GM12878 (cell line): ENCODE results near the gene SLC2A8. TPM values are rescaled to one million over a fixed set of nuclear protein-coding genes. Genes with fewer than 3 reads are reported as not detected.

Experiments used
- ATAC-seq: fragments of 200-7000 bp; cut with Tn5 transposase; 3 replicates; pipeline ENCODE4 v1.9.1; 2020; ENCODE audit warnings: mild to moderate bottlenecking, moderate library complexity
- BruUV-seq: library from RNA; stranded (reverse); fragments of 400-500 nt; replicated peaks from 2 replicates; lab custom pipeline; 2021; lab: Mats Ljungman, UMichigan
- CTCF ChIA-PET: fragments of 300-600 bp; sonication (Branson Sonifier 250); formaldehyde crosslinking; extraction: SDS; loops from one replicate; lab custom pipeline; 2021; ENCODE audit warnings: inconsistent platforms; lab: Yijun Ruan, JAX
- POLR2A ChIA-PET: fragments of 350-600 bp; formaldehyde crosslinking; extraction: SDS; loops from one replicate; lab custom pipeline; 2021; ENCODE audit warnings: inconsistent platforms; lab: Charles Lee
- RAD21 ChIA-PET: fragments of 300-600 bp; sonication (Branson Sonifier 250); formaldehyde crosslinking; loops from one replicate; lab custom pipeline; 2023; ENCODE audit warnings: antibody characterized with exemption; ENCODE audit not compliant: unreplicated experiment; lab: Charles Lee
- SMC1A ChIA-PET: fragments of 300-600 bp; sonication (Branson Sonifier 250); formaldehyde crosslinking; loops from one replicate; lab custom pipeline; 2023; ENCODE audit not compliant: unreplicated experiment, uncharacterized antibody; lab: Charles Lee
- DNase-seq: peaks from one replicate; pipeline ENCODE4 v3.0.0-alpha.2; 2011; ENCODE audit warnings: low read depth, low spot score
- FAIRE-seq: peaks from 3 replicates; lab custom pipeline; 2011; peaks lifted over from hg19 to GRCh38; lab: Jason Lieb, UNC
- H2AFZ ChIP-seq: 2 replicates; pipeline ENCODE4 v1.6.0; 2011; ENCODE audit warnings: low read depth, low read length, control low read depth; ENCODE audit not compliant: control insufficient read depth
- H3K27ac ChIP-seq: 2 replicates; pipeline ENCODE4 v1.5.1; 2011; ENCODE audit warnings: control low read depth; ENCODE audit not compliant: control insufficient read depth, insufficient read depth
- H3K27me3 ChIP-seq, 2 experiments: replicated peaks in 1 of 2; 2 replicates each; pipeline versions ENCODE4 v1.6.0 to v1.6.1; 2011; ENCODE audit warnings: low read length in 1 of 2; ENCODE audit not compliant: control insufficient read depth in 2 of 2, insufficient read depth in 2 of 2
- H3K36me3 ChIP-seq, 2 experiments: 2 replicates each; pipeline ENCODE4 v1.5.1; 2011; ENCODE audit warnings: low read length in 1 of 2; ENCODE audit not compliant: control insufficient read depth in 2 of 2, insufficient read depth in 2 of 2
- H3K4me1 ChIP-seq: 2 replicates; pipeline ENCODE4 v1.6.1; 2011; ENCODE audit warnings: mild to moderate bottlenecking, low read length, moderate library complexity, mixed read lengths; ENCODE audit not compliant: control insufficient read depth, insufficient read depth
- H3K4me2 ChIP-seq: 2 replicates; pipeline ENCODE4 v1.6.0; 2011; ENCODE audit warnings: control low read depth; ENCODE audit not compliant: control insufficient read depth, insufficient read depth
- H3K4me3 ChIP-seq: fragments of 200-600 bp; sonication (generic); 2 replicates; pipeline ENCODE4 v1.5.1; 2016
- H3K79me2 ChIP-seq: 2 replicates; pipeline ENCODE4 v1.6.0; 2011; ENCODE audit warnings: low read length; ENCODE audit not compliant: control insufficient read depth, insufficient read depth
- H3K9ac ChIP-seq: 2 replicates; pipeline ENCODE4 v1.8.0; 2011; ENCODE audit warnings: low read length, control low read depth, mixed read lengths; ENCODE audit not compliant: control insufficient read depth, insufficient read depth
- H3K9me3 ChIP-seq: replicated peaks from 3 replicates; pipeline ENCODE4 v1.5.1; 2011; ENCODE audit warnings: mild to moderate bottlenecking, low read length; ENCODE audit not compliant: control insufficient read depth, insufficient read depth
- H4K20me1 ChIP-seq: 2 replicates; pipeline ENCODE4 v1.6.0; 2011; ENCODE audit not compliant: control insufficient read depth, insufficient read depth
- CEBPB ChIP-seq, 2 experiments: fragments of 150-350 bp in 1 of 2; IDR thresholded peaks; 2 replicates each; pipeline ENCODE4 v1.6.1; 2012 to 2014; ENCODE audit warnings: low read depth in 2 of 2, low read length in 2 of 2, borderline replicate concordance in 1 of 2, inconsistent platforms in 1 of 2
- HCFC1 ChIP-seq: fragments of 150-350 bp; IDR thresholded peaks from 2 replicates; pipeline ENCODE4 v1.6.1; 2014; ENCODE audit warnings: low read length
- MEF2A ChIP-seq: IDR thresholded peaks from 2 replicates; pipeline ENCODE4 v1.6.1; 2011; ENCODE audit warnings: low read depth, mild to moderate bottlenecking, low read length, moderate library complexity; ENCODE audit not compliant: insufficient read depth
- MTA2 ChIP-seq: fragments of 450-650 bp; IDR thresholded peaks from 2 replicates; pipeline ENCODE4 v1.6.1; 2016; ENCODE audit warnings: low read depth, mild to moderate bottlenecking, moderate library complexity
- RBBP5 ChIP-seq: fragments of 200-600 bp; sonication (generic); conservative IDR thresholded peaks from 2 replicates; pipeline ENCODE4 v1.6.1; 2016
- RELA ChIP-seq: fragments of 450-650 bp; IDR thresholded peaks from 2 replicates; pipeline ENCODE4 v1.8.0; 2014; ENCODE audit warnings: borderline replicate concordance; ENCODE audit not compliant: partially characterized antibody
- SIN3A ChIP-seq: IDR thresholded peaks from 2 replicates; pipeline ENCODE4 v1.6.1; 2012; ENCODE audit warnings: low read depth, low read length, improper control_type of control experiment
- whole genome bisulfite sequencing: methylation state at CpG from one replicate; pipeline ENCODE4 v1.1.6; 2016; ENCODE audit warnings: low lambda C conversion rate; ENCODE audit not compliant: insufficient replicate concordance, insufficient coverage; ENCODE audit errors: missing lambda C conversion rate; 5-methylcytosine and 5-hydroxymethylcytosine counted together
- in situ Hi-C: fragments of 300-500 bp; cut with MboI; formaldehyde crosslinking; loops from 9 replicates; pipeline ENCODE4 v1.14.3; 2018; ENCODE audit warnings: mixed read lengths
- intact Hi-C: fragments of 100-400 bp; cut with micrococcal nuclease; formaldehyde crosslinking; loops from one replicate; pipeline ENCODE4 v1.14.2; 2022; ENCODE audit not compliant: unreplicated experiment
- polyA plus RNA-seq, 11 experiments: library from polyadenylated mRNA; depleted of rRNA in 4 of 11; unstranded in 6 of 11; stranded (reverse) in 5 of 11; fragments of >200 nt; fragmentation: Nextera tagmentation in 4 of 11; fragmentation: Illumina TruSeq in 1 of 11; extraction: Ambion mirVana in 4 of 11; extraction: Trizol in 1 of 11; gene quantifications; 1 replicate in 1 of 11; 2 replicates in 10 of 11; pipeline versions ENCODE4 v1.2.1 to v1.2.3, GENCODE V29; 2011 to 2016; ENCODE audit warnings: inconsistent platforms in 2 of 11, missing spikeins in 2 of 11, low read depth in 1 of 11
- total RNA-seq, 4 experiments: library from RNA; depleted of rRNA in 3 of 4; stranded (reverse); fragments of >200 nt in 3 of 4; fragmentation: Illumina TruSeq in 1 of 4; extraction: Trizol in 1 of 4; gene quantifications; 2 replicates each; pipeline versions ENCODE4 v1.2.1 to v1.2.3, GENCODE V29; 2013 to 2021
- TF ChIP-seq, protein P1 (sequence below): fragments of 450-650 bp; IDR thresholded peaks from 2 replicates; pipeline ENCODE4 v1.6.1; 2018; ENCODE audit warnings: borderline replicate concordance, mild to moderate bottlenecking; ENCODE audit not compliant: partially characterized antibody
- TF ChIP-seq, protein P2 (sequence below): IDR thresholded peaks from 2 replicates; pipeline ENCODE4 v1.6.1; 2011; ENCODE audit warnings: borderline replicate concordance, low read depth, mild to moderate bottlenecking, moderate library complexity, mixed read lengths, low read length; ENCODE audit not compliant: insufficient read depth; ENCODE audit errors: extremely low read length
- TF ChIP-seq, protein P3 (sequence below): fragments of 450-650 bp; IDR thresholded peaks from 2 replicates; pipeline ENCODE4 v1.6.1; 2017; ENCODE audit warnings: borderline replicate concordance
- TF ChIP-seq, protein P4 (sequence below): fragments of 450-650 bp; IDR thresholded peaks from 2 replicates; pipeline ENCODE4 v1.6.1; 2018; ENCODE audit warnings: mild to moderate bottlenecking, low read depth, moderate library complexity; ENCODE audit not compliant: partially characterized antibody

The SLC2A8 gene
- total and polyA plus RNA-seq, 10 of the 15 experiments (the other 5 are each of a cell fraction or from before 2014, with no cell fraction given) = 0.31 to 22.7 (median 10.0) TPM

DNA sequence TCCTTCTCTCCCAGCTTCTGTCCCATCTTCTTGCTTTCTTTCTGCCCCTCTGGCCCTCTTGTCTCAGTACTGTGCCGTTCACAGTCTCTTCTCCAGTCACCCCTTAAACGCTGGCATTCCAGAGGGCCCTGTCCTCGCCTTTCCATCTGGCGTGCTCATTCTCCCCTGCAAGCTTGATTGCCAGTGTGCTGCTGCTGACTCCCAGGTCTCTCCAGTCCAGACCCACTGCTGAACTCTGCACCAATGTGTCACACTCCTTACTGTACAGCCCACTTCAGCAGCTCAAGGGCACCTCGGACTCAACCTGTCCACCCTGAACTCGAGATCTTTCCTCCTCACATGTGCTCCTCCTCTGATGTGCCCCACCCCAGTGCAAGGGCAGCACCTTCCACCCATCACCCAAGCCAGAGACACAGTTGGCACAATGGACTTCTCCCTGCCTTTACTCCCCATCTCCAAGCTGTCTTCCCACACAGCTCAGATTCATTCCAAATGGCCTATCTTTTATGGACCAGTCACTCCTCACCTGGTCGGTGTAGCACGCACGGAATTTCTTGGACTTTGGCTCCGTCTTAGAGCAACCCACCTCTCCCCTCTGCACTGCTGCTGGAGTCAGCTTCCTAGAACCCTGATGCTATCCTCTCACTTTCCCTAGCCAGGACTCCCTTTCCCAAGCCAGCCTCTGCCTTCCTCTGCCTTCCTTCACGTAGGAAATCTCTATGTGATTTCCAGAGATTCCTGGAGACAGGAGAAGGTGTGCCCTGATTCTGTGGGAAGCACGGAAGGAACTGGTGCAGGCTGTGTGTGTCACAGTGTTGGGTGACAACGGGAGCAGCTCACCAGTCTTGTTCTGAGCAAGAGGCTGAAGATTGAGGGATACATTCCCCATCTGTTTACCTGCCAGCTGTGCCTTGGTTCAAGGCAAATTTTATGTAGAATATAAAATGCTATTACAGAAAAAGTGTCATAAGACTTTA lies 26.0 kb upstream of the SLC2A8 start:
- Histone ChIP-seq H3K79me2 (no peaks in the 10 kb centered on the region), H3K4me1 (no peaks in the 10 kb centered on the region), H3K27me3 (no peaks in the 10 kb centered on the region), H3K4me3 (no peak overlapping the region), H4K20me1 (no peaks in the 10 kb centered on the region), H3K36me3 (no peaks in the 10 kb centered on the region), H3K4me2 (no peak overlapping the region), H3K27ac (no peak overlapping the region), H3K9me3 (no peaks in the 10 kb centered on the region), H3K9ac (no peak overlapping the region), H2AFZ (no peak overlapping the region)
- no TSS peak for BruUV-seq
- DNase-seq = no peak
- ChIA-PET POLR2A (no interaction called here), RAD21 (no interaction called here), CTCF (interaction anchor here (1.4 kb wide), 1 partner anchor 11 kb away, joined by 3 read pairs; no protein-coding TSS in a partner anchor), SMC1A (interaction anchor here (1.5 kb wide), 1 partner anchor 12 kb away, joined by 3 read pairs; no protein-coding TSS in a partner anchor)
- intact Hi-C loops = no loop called here
- FAIRE-seq = no peak
- in situ Hi-C loops = no loop called here
- WGBS = 77% methylated on average over 13 of the region's 13 CpGs
- ATAC-seq = no peak
- no peak for TF ChIP-seq CEBPB (IDR thresholded peaks at IDR 0.05; ENCODE audit: borderline replicate concordance in 1 of 2, low read depth in 2 of 2, low read length in 2 of 2)
- no peak for TF ChIP-seq MTA2
- TF ChIP-seq, protein P1, sequence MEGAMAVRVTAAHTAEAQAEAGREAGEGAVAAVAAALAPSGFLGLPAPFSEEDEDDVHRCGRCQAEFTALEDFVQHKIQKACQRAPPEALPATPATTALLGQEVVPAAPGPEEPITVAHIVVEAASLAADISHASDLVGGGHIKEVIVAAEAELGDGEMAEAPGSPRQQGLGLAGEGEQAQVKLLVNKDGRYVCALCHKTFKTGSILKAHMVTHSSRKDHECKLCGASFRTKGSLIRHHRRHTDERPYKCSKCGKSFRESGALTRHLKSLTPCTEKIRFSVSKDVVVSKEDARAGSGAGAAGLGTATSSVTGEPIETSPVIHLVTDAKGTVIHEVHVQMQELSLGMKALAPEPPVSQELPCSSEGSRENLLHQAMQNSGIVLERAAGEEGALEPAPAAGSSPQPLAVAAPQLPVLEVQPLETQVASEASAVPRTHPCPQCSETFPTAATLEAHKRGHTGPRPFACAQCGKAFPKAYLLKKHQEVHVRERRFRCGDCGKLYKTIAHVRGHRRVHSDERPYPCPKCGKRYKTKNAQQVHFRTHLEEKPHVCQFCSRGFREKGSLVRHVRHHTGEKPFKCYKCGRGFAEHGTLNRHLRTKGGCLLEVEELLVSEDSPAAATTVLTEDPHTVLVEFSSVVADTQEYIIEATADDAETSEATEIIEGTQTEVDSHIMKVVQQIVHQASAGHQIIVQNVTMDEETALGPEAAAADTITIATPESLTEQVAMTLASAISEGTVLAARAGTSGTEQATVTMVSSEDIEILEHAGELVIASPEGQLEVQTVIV = no peak
- TF ChIP-seq RBBP5 = no peak
- TF ChIP-seq, protein P2, sequence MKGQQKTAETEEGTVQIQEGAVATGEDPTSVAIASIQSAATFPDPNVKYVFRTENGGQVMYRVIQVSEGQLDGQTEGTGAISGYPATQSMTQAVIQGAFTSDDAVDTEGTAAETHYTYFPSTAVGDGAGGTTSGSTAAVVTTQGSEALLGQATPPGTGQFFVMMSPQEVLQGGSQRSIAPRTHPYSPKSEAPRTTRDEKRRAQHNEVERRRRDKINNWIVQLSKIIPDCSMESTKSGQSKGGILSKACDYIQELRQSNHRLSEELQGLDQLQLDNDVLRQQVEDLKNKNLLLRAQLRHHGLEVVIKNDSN = no peak
- TF ChIP-seq, protein P3, sequence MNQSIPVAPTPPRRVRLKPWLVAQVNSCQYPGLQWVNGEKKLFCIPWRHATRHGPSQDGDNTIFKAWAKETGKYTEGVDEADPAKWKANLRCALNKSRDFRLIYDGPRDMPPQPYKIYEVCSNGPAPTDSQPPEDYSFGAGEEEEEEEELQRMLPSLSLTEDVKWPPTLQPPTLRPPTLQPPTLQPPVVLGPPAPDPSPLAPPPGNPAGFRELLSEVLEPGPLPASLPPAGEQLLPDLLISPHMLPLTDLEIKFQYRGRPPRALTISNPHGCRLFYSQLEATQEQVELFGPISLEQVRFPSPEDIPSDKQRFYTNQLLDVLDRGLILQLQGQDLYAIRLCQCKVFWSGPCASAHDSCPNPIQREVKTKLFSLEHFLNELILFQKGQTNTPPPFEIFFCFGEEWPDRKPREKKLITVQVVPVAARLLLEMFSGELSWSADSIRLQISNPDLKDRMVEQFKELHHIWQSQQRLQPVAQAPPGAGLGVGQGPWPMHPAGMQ = no peak
- TF ChIP-seq, protein P4, sequence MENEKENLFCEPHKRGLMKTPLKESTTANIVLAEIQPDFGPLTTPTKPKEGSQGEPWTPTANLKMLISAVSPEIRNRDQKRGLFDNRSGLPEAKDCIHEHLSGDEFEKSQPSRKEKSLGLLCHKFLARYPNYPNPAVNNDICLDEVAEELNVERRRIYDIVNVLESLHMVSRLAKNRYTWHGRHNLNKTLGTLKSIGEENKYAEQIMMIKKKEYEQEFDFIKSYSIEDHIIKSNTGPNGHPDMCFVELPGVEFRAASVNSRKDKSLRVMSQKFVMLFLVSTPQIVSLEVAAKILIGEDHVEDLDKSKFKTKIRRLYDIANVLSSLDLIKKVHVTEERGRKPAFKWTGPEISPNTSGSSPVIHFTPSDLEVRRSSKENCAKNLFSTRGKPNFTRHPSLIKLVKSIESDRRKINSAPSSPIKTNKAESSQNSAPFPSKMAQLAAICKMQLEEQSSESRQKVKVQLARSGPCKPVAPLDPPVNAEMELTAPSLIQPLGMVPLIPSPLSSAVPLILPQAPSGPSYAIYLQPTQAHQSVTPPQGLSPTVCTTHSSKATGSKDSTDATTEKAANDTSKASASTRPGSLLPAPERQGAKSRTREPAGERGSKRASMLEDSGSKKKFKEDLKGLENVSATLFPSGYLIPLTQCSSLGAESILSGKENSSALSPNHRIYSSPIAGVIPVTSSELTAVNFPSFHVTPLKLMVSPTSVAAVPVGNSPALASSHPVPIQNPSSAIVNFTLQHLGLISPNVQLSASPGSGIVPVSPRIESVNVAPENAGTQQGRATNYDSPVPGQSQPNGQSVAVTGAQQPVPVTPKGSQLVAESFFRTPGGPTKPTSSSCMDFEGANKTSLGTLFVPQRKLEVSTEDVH = no peak
- TF ChIP-seq MEF2A = no peak
- TF ChIP-seq HCFC1 = no peak
- TF ChIP-seq RELA = no peak
- TF ChIP-seq SIN3A = no peak
